Keratinocyte (primary cell): ENCODE measurements around the gene TXLNG. TPM values are rescaled to one million over a fixed set of nuclear protein-coding genes. Genes with fewer than 3 reads are reported as not detected.
"Not testable (repeated sequence)": the region's sequence is repeated elsewhere in the genome, so short reads cannot be mapped to it uniquely, and the experiment has no call there.

ENCODE experiments used
- DNase-seq: peaks from one replicate; pipeline ENCODE4 v3.0.0-alpha.2; 2011; ENCODE audit warnings: low read depth, missing footprints, low spot score
- FAIRE-seq: peaks from 2 replicates; lab custom pipeline; 2011; peaks lifted over from hg19 to GRCh38; lab: Jason Lieb, UNC
- H2AFZ ChIP-seq: 2 replicates; pipeline ENCODE4 v1.6.0; 2012; ENCODE audit warnings: low read length, control low read depth, inconsistent platforms; ENCODE audit not compliant: control insufficient read depth
- H3K27ac ChIP-seq: 2 replicates; pipeline ENCODE4 v1.5.1; 2011; ENCODE audit warnings: low read length; ENCODE audit not compliant: control insufficient read depth, insufficient read depth
- H3K27me3 ChIP-seq: 3 replicates; pipeline ENCODE4 v1.6.0; 2011; ENCODE audit warnings: low read length; ENCODE audit not compliant: control insufficient read depth, insufficient read depth; ENCODE audit errors: extremely low read depth
- H3K36me3 ChIP-seq, 2 experiments: 2 replicates in 1 of 2; 3 replicates in 1 of 2; pipeline ENCODE4 v1.5.1; 2011; ENCODE audit warnings: low read length in 2 of 2, mild to moderate bottlenecking in 1 of 2; ENCODE audit not compliant: control insufficient read depth in 2 of 2, insufficient read depth in 2 of 2; ENCODE audit errors: extremely low read depth in 1 of 2
- H3K4me1 ChIP-seq: 3 replicates; pipeline ENCODE4 v1.5.1; 2011; ENCODE audit warnings: low read length; ENCODE audit not compliant: control insufficient read depth, insufficient read depth; ENCODE audit errors: extremely low read depth
- H3K4me2 ChIP-seq: 3 replicates; pipeline ENCODE4 v1.6.0; 2011; ENCODE audit warnings: low read depth, low read length; ENCODE audit not compliant: control insufficient read depth, insufficient read depth; ENCODE audit errors: extremely low read depth
- H3K4me3 ChIP-seq, 3 experiments: fragments of 200-600 bp in 1 of 3; sonication (generic) in 1 of 3; 2 replicates in 2 of 3; 3 replicates in 1 of 3; pipeline ENCODE4 v1.5.1; 2011 to 2016; ENCODE audit warnings: low read length in 3 of 3, mild to moderate bottlenecking in 3 of 3, control low read depth in 2 of 3, inconsistent platforms in 1 of 3, low read depth in 1 of 3, mixed read lengths in 1 of 3, mixed run types in 1 of 3, moderate library complexity in 1 of 3; ENCODE audit not compliant: control insufficient read depth in 2 of 3, insufficient read depth in 2 of 3; ENCODE audit errors: extremely low read depth in 1 of 3
- H3K79me2 ChIP-seq: 2 replicates; pipeline ENCODE4 v1.6.0; 2012; ENCODE audit warnings: low read length; ENCODE audit not compliant: control insufficient read depth, insufficient read depth
- H3K9ac ChIP-seq: 3 replicates; pipeline ENCODE4 v1.6.0; 2011; ENCODE audit warnings: low read length; ENCODE audit not compliant: control insufficient read depth, insufficient read depth; ENCODE audit errors: extremely low read depth
- H3K9me1 ChIP-seq: 3 replicates; pipeline ENCODE4 v1.6.0; 2011; ENCODE audit warnings: low read length; ENCODE audit not compliant: control insufficient read depth, insufficient read depth; ENCODE audit errors: extremely low read depth
- H3K9me3 ChIP-seq: 2 replicates; pipeline ENCODE4 v1.5.1; 2012; ENCODE audit warnings: low read depth, low read length; ENCODE audit not compliant: control insufficient read depth
- H4K20me1 ChIP-seq: 3 replicates; pipeline ENCODE4 v1.6.0; 2011; ENCODE audit warnings: low read length; ENCODE audit not compliant: control insufficient read depth, insufficient read depth; ENCODE audit errors: extremely low read depth
- CTCF ChIP-seq, 3 experiments: IDR thresholded peaks in 1 of 3; conservative IDR thresholded peaks in 1 of 3; optimal IDR thresholded peaks in 1 of 3; 2 replicates in 2 of 3; 3 replicates in 1 of 3; pipeline versions ENCODE3 to v1.5.1; 2011; ENCODE audit warnings: low read length in 3 of 3, mild to moderate bottlenecking in 3 of 3, moderate library complexity in 2 of 3, control low read depth in 1 of 3, inconsistent platforms in 1 of 3; ENCODE audit not compliant: insufficient read depth in 2 of 3; ENCODE audit errors: extremely low read depth in 1 of 3
- dilution Hi-C: fragments of 300-500 bp; cut with MboI; formaldehyde crosslinking; loops from one replicate; pipeline ENCODE4 v1.7.0; 2020; ENCODE audit warnings: low sequenced_read_pairs; ENCODE audit not compliant: extremely low pct_ligation_motif_present
- polyA plus RNA-seq, 5 experiments: library from polyadenylated mRNA; depleted of rRNA in 3 of 5; stranded (reverse) in 3 of 5; stranded (forward) in 1 of 5; unstranded in 1 of 5; fragments of >200 nt; gene quantifications; 1 replicate in 1 of 5; 2 replicates in 3 of 5; 3 replicates in 1 of 5; pipeline versions ENCODE4 v1.2.1 to v1.2.3, GENCODE V29; 2011 to 2012; ENCODE audit warnings: missing spikeins in 2 of 5, low read depth in 1 of 5, low replicate concordance in 1 of 5

The TXLNG gene
- polyA plus RNA-seq, 1 donor (not counting 4 experiments of a cell fraction or from before 2014, with no cell fraction given), result 38.5 TPM

- no peaks in the 10 kb centered on the region for H3K27me3 ChIP-seq
- no peak for DNase-seq
- dilution Hi-C loops, result no loop called here
- no peak overlapping the region for H3K27ac ChIP-seq
- H3K4me3 ChIP-seq, result no peak overlapping the region
- H2AFZ ChIP-seq, result no peak overlapping the region
- no peaks in the 10 kb centered on the region for H3K9me1 ChIP-seq
- H3K36me3 ChIP-seq, result no peaks in the 10 kb centered on the region
- no peaks in the 10 kb centered on the region for H3K9me3 ChIP-seq
- no peak overlapping the region for H3K4me2 ChIP-seq
- TF ChIP-seq CTCF (optimal IDR thresholded peaks at IDR 0.05 in 1 of 3, IDR thresholded peaks at IDR 0.05 in 1 of 3, conservative IDR thresholded peaks at IDR 0.05 in 1 of 3; ENCODE audit: extremely low read depth in 1 of 3, insufficient read depth in 2 of 3, low read length in 3 of 3), result no peak
- H3K79me2 ChIP-seq, result peaks cover 21% of the 10 kb centered on the region
- no peak overlapping the region for H3K9ac ChIP-seq
- no peaks in the 10 kb centered on the region for H4K20me1 ChIP-seq
- no peak for FAIRE-seq
- peaks cover 15% of the 10 kb centered on the region for H3K4me1 ChIP-seq
Measured at GRCh38 chrX:16783452-16783851, 2.8 kb upstream of the TXLNG start.

- H3K27me3 ChIP-seq, H3K36me3 ChIP-seq, FAIRE-seq, H3K27ac ChIP-seq, H4K20me1 ChIP-seq, H3K4me2 ChIP-seq, H2AFZ ChIP-seq, H3K9ac ChIP-seq, DNase-seq, H3K4me3 ChIP-seq, dilution Hi-C loops, H3K9me1 ChIP-seq, H3K9me3 ChIP-seq: not testable (repeated sequence)
- H3K79me2 ChIP-seq, result peaks cover 31% of the 10 kb centered on the region
- peaks cover 16% of the 10 kb centered on the region for H3K4me1 ChIP-seq
Measured at GRCh38 chrX:16784440-16784839, 1.8 kb upstream of the TXLNG start.
